HepG2 (cell line): ENCODE measurements around the gene DLX3. TPM values are rescaled to one million over a fixed set of nuclear protein-coding genes. Genes with fewer than 3 reads are reported as not detected.

ENCODE experiments used
- ATAC-seq: fragments of 200-7000 bp; cut with Tn5 transposase; 3 replicates; pipeline ENCODE4 v1.9.1; 2020; ENCODE audit warnings: mild to moderate bottlenecking, moderate library complexity
- BruUV-seq: library from RNA; stranded (reverse); fragments of 400-500 nt; replicated peaks from 2 replicates; lab custom pipeline; 2021; lab: Mats Ljungman, UMichigan
- CTCF ChIA-PET: fragments of 300-600 bp; formaldehyde crosslinking; extraction: SDS; loops from one replicate; lab custom pipeline; 2021; ENCODE audit warnings: low total read pairs, inconsistent platforms, low intra/inter-chr PET ratio; lab: Yijun Ruan, JAX
- POLR2A ChIA-PET: fragments of 350-600 bp; sonication (Branson Sonifier 250); formaldehyde crosslinking; loops from one replicate; lab custom pipeline; 2020; ENCODE audit warnings: antibody characterized with exemption, inconsistent platforms; lab: Yijun Ruan, JAX
- DNase-seq: peaks from one replicate; pipeline ENCODE4 v3.0.0-alpha.2; 2015; ENCODE audit warnings: low spot score
- FAIRE-seq: peaks from 3 replicates; lab custom pipeline; 2011; peaks lifted over from hg19 to GRCh38; lab: Jason Lieb, UNC
- H2AFZ ChIP-seq: one replicate; pipeline ENCODE4 v1.6.1; 2011; ENCODE audit warnings: low read length, inconsistent platforms
- H3K27ac ChIP-seq: fragments of 300-600 bp; 3 replicates; pipeline ENCODE4 v1.8.0; 2011; ENCODE audit warnings: mixed run types, mild to moderate bottlenecking, mixed read lengths, low read length, inconsistent platforms; ENCODE audit not compliant: insufficient read depth; ENCODE audit errors: extremely low read length
- H3K27me3 ChIP-seq, 2 experiments: fragments of 200-600 bp in 1 of 2; 2 replicates in 1 of 2; 3 replicates in 1 of 2; pipeline versions ENCODE4 v1.6.0 to v1.8.0; 2011; ENCODE audit warnings: low read length in 2 of 2, mild to moderate bottlenecking in 2 of 2, moderate library complexity in 2 of 2, inconsistent platforms in 1 of 2; ENCODE audit not compliant: insufficient read depth in 2 of 2, control insufficient read depth in 1 of 2
- H3K36me3 ChIP-seq, 2 experiments: fragments of 200-600 bp in 1 of 2; replicated peaks in 1 of 2; 2 replicates in 1 of 2; 3 replicates in 1 of 2; pipeline versions ENCODE4 v1.5.1 to v1.8.0; 2011; ENCODE audit warnings: low read length in 2 of 2, inconsistent platforms in 1 of 2; ENCODE audit not compliant: insufficient read depth in 2 of 2, control insufficient read depth in 1 of 2
- H3K4me1 ChIP-seq: 2 replicates; pipeline ENCODE4 v1.5.1; 2012; ENCODE audit warnings: low read length, inconsistent platforms; ENCODE audit not compliant: insufficient read depth
- H3K4me2 ChIP-seq: 2 replicates; pipeline ENCODE4 v1.6.0; 2011; ENCODE audit warnings: low read depth, low read length, inconsistent platforms
- H3K4me3 ChIP-seq, 3 experiments: fragments of 200-600 bp in 1 of 3; sonication (generic), shearing (Covaris generic) in 1 of 3; replicated peaks in 1 of 3; 2 replicates each; pipeline ENCODE4 v1.5.1; 2011 to 2016; ENCODE audit warnings: low read length in 3 of 3, inconsistent platforms in 2 of 3, low read depth in 2 of 3, mild to moderate bottlenecking in 2 of 3, control low read depth in 1 of 3, mixed read lengths in 1 of 3; ENCODE audit not compliant: insufficient read depth in 1 of 3
- H3K79me2 ChIP-seq: one replicate; pipeline ENCODE4 v1.6.1; 2011; ENCODE audit warnings: low read length, inconsistent platforms; ENCODE audit not compliant: insufficient read depth
- H3K9ac ChIP-seq: 2 replicates; pipeline ENCODE4 v1.6.0; 2011; ENCODE audit warnings: mild to moderate bottlenecking, low read depth, low read length, inconsistent platforms; ENCODE audit not compliant: insufficient read depth
- H3K9me3 ChIP-seq: 2 replicates; pipeline ENCODE4 v1.5.1; 2012; ENCODE audit warnings: mild to moderate bottlenecking, low read length
- H4K20me1 ChIP-seq: 2 replicates; pipeline ENCODE4 v1.6.0; 2011; ENCODE audit warnings: inconsistent platforms, mild to moderate bottlenecking, low read length, moderate library complexity; ENCODE audit not compliant: insufficient read depth
- AHR ChIP-seq: IDR thresholded peaks from 2 replicates; pipeline ENCODE4 v1.6.1; 2018; ENCODE audit warnings: missing genetic modification reagents, missing compliant biosample characterization
- CBX1 ChIP-seq: IDR thresholded peaks from one replicate; pipeline ENCODE4 v1.6.1; 2016; ENCODE audit warnings: antibody characterized with exemption, low read depth
- MIXL1 ChIP-seq: IDR thresholded peaks from 2 replicates; pipeline ENCODE4 v1.6.1; 2016
- SSRP1 ChIP-seq: IDR thresholded peaks from 2 replicates; pipeline ENCODE4 v1.6.1; 2016; ENCODE audit warnings: control low read depth
- ZFP82 ChIP-seq: sonication (generic); formaldehyde crosslinking; IDR thresholded peaks from 2 replicates; pipeline ENCODE4 v1.5.1; 2020; ENCODE audit warnings: mild to moderate bottlenecking, missing genetic modification reagents, borderline replicate concordance
- ZNF282 ChIP-seq: fragments of 450-650 bp; IDR thresholded peaks from 2 replicates; pipeline ENCODE4 v1.6.1; 2018; ENCODE audit not compliant: partially characterized antibody
- WGBS: methylation state at CpG from one replicate; pipeline ENCODE4 v1.1.6; 2017; ENCODE audit warnings: low lambda C conversion rate; 5-methylcytosine and 5-hydroxymethylcytosine counted together
- in situ Hi-C: cut with HindIII; loops from 2 replicates; pipeline ENCODE4 v1.10.0; 2017; ENCODE audit warnings: low pct_unique_long_range_greater_than_20kb; ENCODE audit not compliant: extremely low pct_ligation_motif_present
- intact Hi-C: fragments of 100-400 bp; cut with micrococcal nuclease; formaldehyde crosslinking; loops from one replicate; pipeline ENCODE4 v1.10.0; 2022; ENCODE audit not compliant: unreplicated experiment
- polyA plus RNA-seq, 8 experiments: library from polyadenylated mRNA; depleted of rRNA in 3 of 8; stranded (reverse) in 7 of 8; unstranded in 1 of 8; fragments of >200 nt; fragmentation: Illumina TruSeq in 4 of 8; extraction: Trizol in 4 of 8; gene quantifications; 2 replicates each; pipeline versions ENCODE4 v1.2.1 to v1.2.3, GENCODE V29; 2011 to 2016; ENCODE audit warnings: low read depth in 4 of 8, missing spikeins in 1 of 8, mixed read lengths in 1 of 8; ENCODE audit not compliant: insufficient read depth in 1 of 8
- total RNA-seq, 5 experiments: library from RNA; depleted of rRNA; stranded (reverse); fragments of >200 nt; fragmentation: Illumina TruSeq; extraction: Trizol; gene quantifications; 2 replicates each; pipeline ENCODE4 v1.2.3, GENCODE V29; 2016; ENCODE audit warnings: low read depth in 1 of 5
- TF ChIP-seq, protein P1 (sequence below): IDR thresholded peaks from 2 replicates; pipeline ENCODE4 v1.4.0; 2020; ENCODE audit warnings: mild to moderate bottlenecking, missing genetic modification reagents
- TF ChIP-seq, protein P2 (sequence below): sonication (generic); formaldehyde crosslinking; IDR thresholded peaks from 2 replicates; pipeline ENCODE4 v1.4.0; 2020; ENCODE audit warnings: missing genetic modification reagents
- TF ChIP-seq, protein P3 (sequence below): IDR thresholded peaks from 2 replicates; pipeline ENCODE4 v1.6.1; 2016; ENCODE audit warnings: low read depth, missing genetic modification reagents, missing compliant biosample characterization

Gene DLX3
- total and polyA plus RNA-seq, 2 of the 13 experiments (the other 11 are each of a cell fraction or from before 2014, with no cell fraction given): 0.03 TPM; not detected in 1

DNA sequence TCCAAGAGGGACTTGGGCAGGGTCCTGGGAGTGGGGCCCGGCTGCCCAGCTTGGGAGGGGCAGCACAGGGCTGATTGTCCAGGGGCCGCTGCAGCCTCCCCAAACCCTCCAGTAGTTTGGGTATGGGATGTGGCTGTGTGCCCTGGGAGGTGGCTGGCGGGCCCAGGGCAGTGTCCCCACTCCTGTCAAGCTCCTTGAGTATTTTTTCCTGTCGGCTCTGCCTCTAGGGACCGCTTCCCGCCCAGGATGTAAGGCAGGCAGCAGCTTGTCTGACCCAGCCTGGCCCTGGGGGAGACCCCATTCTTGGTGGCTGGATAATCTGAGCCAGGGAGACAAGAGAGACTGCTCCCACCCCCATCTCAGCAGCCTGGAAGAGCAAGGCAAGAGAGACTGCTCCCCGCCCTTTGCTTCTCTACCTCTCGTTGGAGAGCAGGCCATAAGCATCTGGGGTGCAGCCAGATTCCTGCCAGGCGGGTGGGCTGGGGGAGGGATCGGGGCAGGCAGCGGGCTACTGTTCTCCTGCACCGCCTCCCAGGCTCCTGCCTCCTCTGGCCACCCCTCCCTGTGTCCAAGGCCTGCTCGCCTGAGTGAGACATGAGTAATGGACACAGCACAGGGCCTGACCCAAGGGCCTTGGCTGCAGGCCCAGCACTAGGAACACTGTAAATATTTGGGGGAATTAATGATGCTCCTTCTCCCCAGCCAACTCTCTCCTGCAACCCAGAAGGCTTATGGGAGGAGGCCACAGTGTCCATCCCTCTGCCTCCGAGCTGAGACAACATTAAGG lies 42.5 kb upstream of the DLX3 start:
- Histone ChIP-seq H2AFZ (no peak overlapping the region), H3K79me2 (no peaks in the 10 kb centered on the region), H3K4me1 (peaks cover 34% of the 10 kb centered on the region), H3K27me3 (peaks cover 0 to 9% of the 10 kb centered on the region in 2 experiments; a peak in 3 of 5 replicates), H3K9me3 (no peaks in the 10 kb centered on the region), H3K36me3 (no peaks in the 10 kb centered on the region), H4K20me1 (no peaks in the 10 kb centered on the region), H3K9ac (no peak overlapping the region), H3K27ac (no peak overlapping the region), H3K4me3 (no peak overlapping the region), H3K4me2 (peak overlapping the region; percentile 33; the same call in 1 of the 2 replicates)
- DNase-seq: no peak
- ChIA-PET CTCF (no interaction called here), POLR2A (no interaction called here)
- peak; percentile 15 for ATAC-seq
- in situ Hi-C loops (no loop called here), intact Hi-C loops (no loop called here)
- 12% methylated on average over 8 of the region's 14 CpGs for WGBS
- BruUV-seq: no TSS peak
- FAIRE-seq: no peak
- TF ChIP-seq, protein P1, sequence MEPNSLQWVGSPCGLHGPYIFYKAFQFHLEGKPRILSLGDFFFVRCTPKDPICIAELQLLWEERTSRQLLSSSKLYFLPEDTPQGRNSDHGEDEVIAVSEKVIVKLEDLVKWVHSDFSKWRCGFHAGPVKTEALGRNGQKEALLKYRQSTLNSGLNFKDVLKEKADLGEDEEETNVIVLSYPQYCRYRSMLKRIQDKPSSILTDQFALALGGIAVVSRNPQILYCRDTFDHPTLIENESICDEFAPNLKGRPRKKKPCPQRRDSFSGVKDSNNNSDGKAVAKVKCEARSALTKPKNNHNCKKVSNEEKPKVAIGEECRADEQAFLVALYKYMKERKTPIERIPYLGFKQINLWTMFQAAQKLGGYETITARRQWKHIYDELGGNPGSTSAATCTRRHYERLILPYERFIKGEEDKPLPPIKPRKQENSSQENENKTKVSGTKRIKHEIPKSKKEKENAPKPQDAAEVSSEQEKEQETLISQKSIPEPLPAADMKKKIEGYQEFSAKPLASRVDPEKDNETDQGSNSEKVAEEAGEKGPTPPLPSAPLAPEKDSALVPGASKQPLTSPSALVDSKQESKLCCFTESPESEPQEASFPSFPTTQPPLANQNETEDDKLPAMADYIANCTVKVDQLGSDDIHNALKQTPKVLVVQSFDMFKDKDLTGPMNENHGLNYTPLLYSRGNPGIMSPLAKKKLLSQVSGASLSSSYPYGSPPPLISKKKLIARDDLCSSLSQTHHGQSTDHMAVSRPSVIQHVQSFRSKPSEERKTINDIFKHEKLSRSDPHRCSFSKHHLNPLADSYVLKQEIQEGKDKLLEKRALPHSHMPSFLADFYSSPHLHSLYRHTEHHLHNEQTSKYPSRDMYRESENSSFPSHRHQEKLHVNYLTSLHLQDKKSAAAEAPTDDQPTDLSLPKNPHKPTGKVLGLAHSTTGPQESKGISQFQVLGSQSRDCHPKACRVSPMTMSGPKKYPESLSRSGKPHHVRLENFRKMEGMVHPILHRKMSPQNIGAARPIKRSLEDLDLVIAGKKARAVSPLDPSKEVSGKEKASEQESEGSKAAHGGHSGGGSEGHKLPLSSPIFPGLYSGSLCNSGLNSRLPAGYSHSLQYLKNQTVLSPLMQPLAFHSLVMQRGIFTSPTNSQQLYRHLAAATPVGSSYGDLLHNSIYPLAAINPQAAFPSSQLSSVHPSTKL (CRISPR knock-in tag): no peak
- TF ChIP-seq ZNF282: no peak
- TF ChIP-seq AHR (CRISPR knock-in tag): no peak
- no peak for TF ChIP-seq ZFP82 (CRISPR knock-in tag)
- TF ChIP-seq, protein P2, sequence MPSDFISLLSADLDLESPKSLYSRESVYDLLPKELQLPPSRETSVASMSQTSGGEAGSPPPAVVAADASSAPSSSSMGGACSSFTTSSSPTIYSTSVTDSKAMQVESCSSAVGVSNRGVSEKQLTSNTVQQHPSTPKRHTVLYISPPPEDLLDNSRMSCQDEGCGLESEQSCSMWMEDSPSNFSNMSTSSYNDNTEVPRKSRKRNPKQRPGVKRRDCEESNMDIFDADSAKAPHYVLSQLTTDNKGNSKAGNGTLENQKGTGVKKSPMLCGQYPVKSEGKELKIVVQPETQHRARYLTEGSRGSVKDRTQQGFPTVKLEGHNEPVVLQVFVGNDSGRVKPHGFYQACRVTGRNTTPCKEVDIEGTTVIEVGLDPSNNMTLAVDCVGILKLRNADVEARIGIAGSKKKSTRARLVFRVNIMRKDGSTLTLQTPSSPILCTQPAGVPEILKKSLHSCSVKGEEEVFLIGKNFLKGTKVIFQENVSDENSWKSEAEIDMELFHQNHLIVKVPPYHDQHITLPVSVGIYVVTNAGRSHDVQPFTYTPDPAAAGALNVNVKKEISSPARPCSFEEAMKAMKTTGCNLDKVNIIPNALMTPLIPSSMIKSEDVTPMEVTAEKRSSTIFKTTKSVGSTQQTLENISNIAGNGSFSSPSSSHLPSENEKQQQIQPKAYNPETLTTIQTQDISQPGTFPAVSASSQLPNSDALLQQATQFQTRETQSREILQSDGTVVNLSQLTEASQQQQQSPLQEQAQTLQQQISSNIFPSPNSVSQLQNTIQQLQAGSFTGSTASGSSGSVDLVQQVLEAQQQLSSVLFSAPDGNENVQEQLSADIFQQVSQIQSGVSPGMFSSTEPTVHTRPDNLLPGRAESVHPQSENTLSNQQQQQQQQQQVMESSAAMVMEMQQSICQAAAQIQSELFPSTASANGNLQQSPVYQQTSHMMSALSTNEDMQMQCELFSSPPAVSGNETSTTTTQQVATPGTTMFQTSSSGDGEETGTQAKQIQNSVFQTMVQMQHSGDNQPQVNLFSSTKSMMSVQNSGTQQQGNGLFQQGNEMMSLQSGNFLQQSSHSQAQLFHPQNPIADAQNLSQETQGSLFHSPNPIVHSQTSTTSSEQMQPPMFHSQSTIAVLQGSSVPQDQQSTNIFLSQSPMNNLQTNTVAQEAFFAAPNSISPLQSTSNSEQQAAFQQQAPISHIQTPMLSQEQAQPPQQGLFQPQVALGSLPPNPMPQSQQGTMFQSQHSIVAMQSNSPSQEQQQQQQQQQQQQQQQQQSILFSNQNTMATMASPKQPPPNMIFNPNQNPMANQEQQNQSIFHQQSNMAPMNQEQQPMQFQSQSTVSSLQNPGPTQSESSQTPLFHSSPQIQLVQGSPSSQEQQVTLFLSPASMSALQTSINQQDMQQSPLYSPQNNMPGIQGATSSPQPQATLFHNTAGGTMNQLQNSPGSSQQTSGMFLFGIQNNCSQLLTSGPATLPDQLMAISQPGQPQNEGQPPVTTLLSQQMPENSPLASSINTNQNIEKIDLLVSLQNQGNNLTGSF (CRISPR knock-in tag): no peak
- TF ChIP-seq CBX1: no peak
- TF ChIP-seq, protein P3, sequence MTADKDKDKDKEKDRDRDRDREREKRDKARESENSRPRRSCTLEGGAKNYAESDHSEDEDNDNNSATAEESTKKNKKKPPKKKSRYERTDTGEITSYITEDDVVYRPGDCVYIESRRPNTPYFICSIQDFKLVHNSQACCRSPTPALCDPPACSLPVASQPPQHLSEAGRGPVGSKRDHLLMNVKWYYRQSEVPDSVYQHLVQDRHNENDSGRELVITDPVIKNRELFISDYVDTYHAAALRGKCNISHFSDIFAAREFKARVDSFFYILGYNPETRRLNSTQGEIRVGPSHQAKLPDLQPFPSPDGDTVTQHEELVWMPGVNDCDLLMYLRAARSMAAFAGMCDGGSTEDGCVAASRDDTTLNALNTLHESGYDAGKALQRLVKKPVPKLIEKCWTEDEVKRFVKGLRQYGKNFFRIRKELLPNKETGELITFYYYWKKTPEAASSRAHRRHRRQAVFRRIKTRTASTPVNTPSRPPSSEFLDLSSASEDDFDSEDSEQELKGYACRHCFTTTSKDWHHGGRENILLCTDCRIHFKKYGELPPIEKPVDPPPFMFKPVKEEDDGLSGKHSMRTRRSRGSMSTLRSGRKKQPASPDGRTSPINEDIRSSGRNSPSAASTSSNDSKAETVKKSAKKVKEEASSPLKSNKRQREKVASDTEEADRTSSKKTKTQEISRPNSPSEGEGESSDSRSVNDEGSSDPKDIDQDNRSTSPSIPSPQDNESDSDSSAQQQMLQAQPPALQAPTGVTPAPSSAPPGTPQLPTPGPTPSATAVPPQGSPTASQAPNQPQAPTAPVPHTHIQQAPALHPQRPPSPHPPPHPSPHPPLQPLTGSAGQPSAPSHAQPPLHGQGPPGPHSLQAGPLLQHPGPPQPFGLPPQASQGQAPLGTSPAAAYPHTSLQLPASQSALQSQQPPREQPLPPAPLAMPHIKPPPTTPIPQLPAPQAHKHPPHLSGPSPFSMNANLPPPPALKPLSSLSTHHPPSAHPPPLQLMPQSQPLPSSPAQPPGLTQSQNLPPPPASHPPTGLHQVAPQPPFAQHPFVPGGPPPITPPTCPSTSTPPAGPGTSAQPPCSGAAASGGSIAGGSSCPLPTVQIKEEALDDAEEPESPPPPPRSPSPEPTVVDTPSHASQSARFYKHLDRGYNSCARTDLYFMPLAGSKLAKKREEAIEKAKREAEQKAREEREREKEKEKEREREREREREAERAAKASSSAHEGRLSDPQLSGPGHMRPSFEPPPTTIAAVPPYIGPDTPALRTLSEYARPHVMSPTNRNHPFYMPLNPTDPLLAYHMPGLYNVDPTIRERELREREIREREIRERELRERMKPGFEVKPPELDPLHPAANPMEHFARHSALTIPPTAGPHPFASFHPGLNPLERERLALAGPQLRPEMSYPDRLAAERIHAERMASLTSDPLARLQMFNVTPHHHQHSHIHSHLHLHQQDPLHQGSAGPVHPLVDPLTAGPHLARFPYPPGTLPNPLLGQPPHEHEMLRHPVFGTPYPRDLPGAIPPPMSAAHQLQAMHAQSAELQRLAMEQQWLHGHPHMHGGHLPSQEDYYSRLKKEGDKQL (CRISPR knock-in tag): no peak
- TF ChIP-seq MIXL1 (CRISPR knock-in tag): no peak
- TF ChIP-seq SSRP1 (CRISPR knock-in tag): no peak
